Measurements from ENCODE around the gene ITGA7.

The ITGA7 gene

GRCh38 chr12:55707841-55708694, at the start of gene ITGA7:
ITGA7 (minus strand) TSS chr12:55707904; CDS start chr12:55707682, 222 bp downstream.
- DNase-seq: peak; percentile 45

DNA sequence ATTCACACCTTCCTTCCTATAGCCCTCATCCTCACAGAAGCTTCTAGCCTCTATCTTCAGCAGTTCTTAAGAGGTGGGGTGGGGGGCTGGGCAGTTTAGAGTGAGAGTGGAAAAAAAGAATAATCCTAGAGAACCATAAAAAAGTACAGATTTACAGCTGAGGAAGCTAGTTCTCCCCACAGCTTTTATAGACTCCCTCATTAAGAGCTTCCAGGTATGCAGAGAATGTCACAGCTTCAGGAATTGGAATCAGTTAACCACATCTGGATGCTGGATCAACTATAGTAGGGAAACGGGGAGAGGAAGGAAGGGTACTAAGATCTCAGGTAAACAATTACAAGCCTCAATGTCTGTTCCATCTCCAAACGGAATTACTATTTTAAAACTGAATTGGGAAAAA, 47.5 kb upstream of the ITGA7 start:
- no peak for DNase-seq

- no peak for DNase-seq
Observed at GRCh38 chr12:55748230-55748993, 40.7 kb upstream of the ITGA7 start.

DNA sequence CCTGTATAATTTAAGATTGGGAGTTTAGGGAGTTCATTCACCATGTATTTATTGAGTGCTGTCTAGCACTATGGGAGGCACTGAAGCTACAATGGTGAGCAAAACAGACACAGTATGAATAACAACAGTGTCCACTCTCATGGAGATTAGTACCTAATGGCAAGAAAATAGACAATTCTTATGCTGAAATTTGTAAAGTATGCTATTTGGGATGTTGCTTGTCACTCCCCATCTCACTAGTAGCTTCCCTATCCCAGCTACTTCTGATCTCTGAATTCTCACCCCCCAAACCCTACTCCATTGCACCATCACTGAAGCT, 39.2 kb upstream of the ITGA7 start:
- no peak for DNase-seq

- no peak for DNase-seq
Observed at GRCh38 chr12:55746174-55746912, 38.6 kb upstream of the ITGA7 start.

DNA sequence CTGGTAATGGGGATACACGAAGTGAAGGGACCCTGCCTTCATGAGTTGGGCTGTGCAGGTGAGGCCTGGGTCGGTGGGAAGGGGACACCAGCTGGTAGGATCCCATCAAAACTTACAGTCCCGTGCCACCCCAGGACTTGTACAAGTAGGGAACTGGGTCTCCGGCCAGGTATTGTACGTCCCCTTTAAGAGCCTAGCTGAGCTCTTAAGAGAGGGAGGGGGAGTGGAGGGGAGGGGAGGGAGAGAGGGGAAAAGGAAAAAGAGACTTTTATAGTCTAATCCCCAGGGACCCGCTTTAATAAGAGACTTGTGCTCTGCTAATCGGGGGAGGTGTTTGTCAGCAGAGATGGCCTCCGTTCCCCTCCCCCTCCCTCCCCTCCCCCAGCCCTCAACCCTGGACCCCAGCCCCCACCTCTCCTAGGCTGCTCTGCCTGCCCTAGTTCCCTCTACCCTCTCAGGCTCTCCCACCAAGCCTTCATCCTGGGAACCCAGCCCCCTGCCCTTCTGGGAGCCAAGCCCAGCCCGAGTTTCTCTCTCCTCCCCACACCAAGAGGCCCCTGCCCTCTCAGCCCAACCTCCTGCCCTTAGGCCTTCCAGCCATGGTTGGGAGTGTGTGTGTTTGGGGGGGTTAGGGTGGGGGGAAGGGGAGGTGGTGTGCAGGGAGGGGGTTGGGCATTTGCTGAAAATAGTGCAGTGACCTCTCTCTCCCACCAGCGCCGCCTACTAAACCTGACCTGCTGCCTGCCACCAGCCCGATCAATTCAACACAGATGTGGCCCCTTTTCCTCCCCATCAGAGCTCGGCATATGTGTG, 37.9 kb upstream of the ITGA7 start:
- no peak for DNase-seq

DNA sequence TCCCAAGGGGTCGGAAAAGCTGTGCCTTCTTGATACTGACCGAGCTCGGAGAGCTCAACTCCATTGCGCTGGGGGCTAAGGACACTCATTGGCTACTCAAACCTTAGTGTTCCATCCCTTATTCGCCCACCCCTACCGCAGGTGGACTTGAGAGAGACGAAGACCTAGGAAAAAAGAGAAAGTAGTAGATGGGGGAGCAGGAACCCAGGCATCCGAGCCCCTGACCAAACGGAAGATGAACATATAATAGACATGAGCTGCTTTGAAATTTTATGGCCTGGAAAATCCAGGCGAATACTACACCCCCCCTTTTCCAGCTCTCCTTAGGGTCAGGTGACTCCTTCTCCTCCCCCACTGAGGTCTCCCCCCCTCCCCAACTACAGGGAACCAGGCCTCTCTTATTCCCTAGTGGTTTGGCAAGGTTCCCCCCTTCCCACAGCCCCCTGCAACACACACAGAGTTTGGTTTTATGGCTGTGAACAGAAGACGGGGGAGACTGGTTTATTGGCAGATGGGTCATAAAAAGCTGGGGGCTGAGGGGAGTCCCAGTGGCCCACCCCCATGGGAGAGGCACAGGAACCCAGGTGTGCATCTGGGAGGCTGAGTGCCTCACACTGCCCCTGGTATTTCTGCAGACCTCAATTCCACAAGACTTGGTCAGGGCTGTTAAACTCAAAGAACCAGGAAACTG, 36.8 kb upstream of the ITGA7 start:
- no peak for DNase-seq

GRCh38 chr12:55743406-55744339, 36.0 kb upstream of the ITGA7 start:
- DNase-seq: peak; percentile 39

DNA sequence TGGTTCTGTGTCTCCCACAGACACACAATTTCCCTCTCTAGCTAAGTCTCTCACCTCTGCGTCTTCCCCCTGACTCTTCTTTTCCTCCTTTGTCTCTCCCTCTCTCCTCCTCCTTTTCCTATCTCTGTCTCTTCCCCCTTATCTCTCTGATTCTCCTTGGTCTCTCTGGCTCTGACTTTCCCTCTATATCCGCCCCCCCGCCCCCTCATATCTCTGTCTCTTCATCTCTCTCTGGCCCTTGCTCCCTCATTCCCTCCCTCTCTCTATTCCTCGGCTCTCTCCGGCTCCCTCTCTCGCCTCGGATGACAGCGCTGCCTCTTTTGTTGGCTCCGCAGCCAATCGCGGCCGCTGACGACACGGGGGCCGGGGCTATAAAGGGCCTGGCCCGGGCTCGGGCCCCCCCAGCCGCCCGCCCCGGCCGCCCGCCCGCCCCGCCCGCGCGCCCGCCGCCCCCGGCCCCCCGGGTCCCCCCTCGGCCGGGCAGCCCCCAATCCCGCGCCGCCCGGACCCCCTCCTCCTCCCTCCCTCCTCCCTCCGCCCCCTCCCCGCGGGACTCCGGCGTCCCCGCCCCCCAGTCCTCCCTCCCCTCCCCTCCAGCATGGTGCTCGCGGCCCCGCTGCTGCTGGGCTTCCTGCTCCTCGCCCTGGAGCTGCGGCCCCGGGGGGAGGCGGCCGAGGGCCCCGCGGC, 35.2 kb upstream of the ITGA7 start, which contains the start of gene GDF11:
Gene GDF11 (plus strand): TSS at position 404 of the 687 bp plus-strand sequence. CDS start 195 bp downstream, at position 599.
- DNase-seq: peak; percentile 65

DNA sequence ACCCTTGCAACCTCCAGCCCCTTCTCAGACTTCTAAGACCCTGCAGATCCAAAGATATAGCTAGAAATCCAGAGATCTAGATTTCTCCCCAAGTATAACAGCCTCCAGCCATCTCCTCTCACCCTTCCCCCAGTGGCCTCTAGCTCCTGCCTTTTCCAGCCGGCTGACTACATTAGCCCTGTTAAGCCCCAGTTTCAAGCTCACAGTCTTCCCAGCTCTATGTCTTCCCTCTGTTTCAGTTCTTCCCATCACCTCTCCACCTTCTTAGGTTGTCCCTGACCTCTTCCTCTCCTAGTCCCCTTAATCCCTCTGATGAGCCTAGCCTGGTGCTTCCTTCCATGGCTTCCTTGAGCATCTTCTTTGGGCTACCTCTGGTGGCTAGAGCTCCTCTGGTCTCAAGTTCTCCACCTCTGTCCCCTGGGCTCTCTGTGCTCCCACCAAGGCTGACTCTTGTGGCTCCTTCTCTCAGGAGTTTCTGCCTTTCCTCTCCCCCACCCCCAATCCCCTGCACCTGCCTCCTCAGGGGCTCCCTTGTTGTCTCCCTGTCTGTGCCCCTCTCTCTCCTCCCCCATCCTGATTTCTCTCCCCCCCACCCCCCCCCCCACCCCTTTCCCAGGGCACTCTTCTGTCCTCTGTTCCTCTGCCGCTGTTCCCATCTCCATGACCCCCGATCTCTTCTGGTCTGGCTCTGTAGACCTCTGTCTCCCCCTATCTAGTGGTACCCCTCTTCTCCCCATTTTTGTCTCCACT, 34.4 kb upstream of the ITGA7 start:
- no peak for DNase-seq

DNA sequence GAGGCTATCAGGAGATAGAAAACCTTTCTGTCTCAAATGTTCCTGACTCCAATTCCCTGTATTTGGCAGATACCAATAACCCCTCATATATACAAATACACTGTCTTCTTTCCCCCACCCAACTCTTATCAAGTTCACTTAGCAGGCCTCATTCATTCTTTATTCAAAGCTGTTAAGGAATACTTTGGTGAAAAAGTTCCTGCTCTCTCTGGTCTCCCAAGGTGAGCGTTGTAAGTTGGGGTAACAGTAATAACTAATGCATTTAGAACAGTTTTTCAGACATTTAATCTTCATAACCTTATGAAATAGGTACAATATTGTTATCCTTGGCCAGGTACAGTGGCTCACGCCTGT, 31.3 kb upstream of the ITGA7 start:
- DNase-seq: no peak

DNA sequence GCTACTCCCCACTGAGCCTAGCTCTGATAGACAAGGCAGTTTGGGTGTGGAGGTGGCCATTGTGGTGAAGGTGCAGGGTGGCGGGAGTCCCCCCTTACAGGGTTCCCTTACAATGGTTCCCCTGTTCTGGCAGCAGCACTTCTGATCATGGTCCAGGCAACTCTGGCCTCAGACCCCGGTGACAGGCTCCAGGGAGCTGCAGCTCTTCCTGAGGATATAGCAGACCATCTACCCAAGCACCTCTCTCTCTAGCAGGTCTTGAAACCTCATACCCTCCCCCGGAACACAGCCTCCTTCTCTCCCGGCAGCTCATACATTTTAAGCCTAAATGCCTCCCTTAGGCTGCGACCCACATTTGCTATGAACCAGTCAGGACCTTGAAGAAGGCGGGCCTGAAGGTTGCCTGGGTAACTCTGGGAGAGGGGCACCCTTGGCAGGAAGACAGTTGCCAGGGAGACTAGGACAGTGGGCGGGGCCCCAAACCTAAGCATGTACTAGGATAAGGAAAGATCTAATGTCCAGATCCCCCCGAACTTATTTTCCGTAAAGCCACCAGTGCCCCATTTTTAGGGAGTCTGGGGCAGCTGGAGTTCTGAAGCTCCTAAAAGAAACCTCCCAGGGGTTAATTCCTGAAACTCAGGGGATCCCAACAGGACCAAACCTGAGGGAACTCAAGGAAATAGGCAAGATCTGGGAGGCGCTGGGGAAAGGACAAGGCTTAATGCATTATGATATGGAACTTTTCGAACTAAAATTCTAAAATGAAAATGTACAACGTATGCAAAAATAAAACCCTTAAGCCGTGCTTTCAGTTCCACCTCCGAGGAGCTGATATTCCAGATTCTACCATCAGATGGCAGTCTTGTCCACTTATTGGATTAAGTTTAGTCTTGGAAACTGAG, 30.7 kb upstream of the ITGA7 start:
- DNase-seq: peak; percentile 77

DNA sequence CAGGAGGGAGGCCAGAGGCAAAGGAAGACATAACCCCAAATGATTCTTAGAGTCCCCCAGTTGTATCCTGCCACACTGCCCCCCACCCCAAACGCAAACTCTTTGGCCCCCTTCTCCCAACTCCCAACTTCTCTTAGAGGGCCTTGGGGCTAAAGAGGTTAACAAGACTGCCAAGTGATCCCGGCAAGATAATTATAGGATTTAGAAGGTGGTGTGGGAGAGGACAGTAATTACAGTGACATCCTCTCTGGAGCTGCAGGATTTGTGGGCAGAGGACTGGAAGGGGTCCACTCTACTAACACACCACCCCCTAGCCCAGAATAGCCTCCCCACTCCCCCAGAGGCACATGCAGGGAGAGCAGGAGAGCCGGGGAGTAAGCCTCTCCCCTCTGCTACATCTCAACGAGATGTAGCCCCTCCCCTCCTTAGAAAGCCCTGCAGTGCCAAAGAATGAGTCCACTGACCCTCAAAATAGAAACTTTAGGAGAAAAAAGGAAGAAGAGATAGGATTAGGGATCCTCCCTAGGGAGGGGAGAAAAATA, 29.9 kb upstream of the ITGA7 start:
- no peak for DNase-seq

DNA sequence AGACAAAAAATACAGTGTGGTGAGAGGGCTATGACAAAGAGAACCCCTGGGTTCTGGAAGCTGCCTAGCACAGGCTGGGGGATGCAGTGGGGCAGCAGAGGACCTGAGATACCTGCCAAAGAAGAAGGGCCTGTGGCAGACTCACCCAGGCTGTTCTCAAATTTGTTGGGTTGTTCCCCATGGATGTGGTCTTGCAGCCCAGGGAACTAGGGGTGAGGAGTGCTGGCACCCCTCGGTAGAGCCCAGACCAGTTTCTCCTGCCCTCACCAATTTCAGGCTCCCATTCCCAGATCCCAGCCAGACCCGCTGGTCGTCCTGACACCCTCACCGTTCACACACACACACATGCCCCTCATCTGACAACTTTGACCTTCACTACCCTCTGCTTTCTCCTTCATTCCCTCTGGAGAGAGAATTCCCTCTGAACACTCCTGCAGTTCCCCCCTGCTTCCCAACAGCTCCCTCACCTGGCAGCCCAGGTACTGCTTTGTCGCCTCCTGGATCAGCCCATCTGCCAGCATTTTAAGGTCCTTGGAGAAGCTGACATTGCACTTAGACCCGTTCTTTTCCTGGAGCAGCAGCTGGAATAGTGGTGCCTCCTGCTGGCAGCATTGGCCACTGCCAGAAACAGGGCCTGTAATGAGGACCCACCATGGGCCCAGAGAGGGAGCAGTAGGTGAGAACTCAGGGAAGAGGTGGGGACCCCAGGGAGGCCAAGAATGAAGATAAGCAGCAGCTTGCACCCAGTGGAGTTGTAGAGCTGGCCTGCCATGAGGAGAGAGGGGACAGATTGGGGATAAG, 29.3 kb upstream of the ITGA7 start:
- DNase-seq: peak; percentile 48

- DNase-seq: no peak
Observed at GRCh38 chr12:55736076-55736475, 28.4 kb upstream of the ITGA7 start.

- DNase-seq: no peak
Observed at GRCh38 chr12:55734595-55734994, 26.9 kb upstream of the ITGA7 start.

GRCh38 chr12:55733858-55734257, 26.2 kb upstream of the ITGA7 start:
- no peak for DNase-seq
